Stimulated activated CD8-positive, alpha-beta memory T cell treated with anti-CD3 and anti-CD28 coated beads, Interleukin-4, amount 100 ng/mL, for 24 hours (primary cell): Measurements from ENCODE around the gene FABP6.
A peak's percentile ranks its signal among the peaks of the same experiment; 100 is the strongest.
"Not testable (repeated sequence)": the region's sequence is repeated elsewhere in the genome, so short reads cannot be mapped to it uniquely, and the experiment has no call there.

Experiments
- DNase-seq: peaks from one replicate; pipeline ENCODE4 v3.0.0-alpha.2; 2020; ENCODE audit warnings: low read depth

Gene FABP6

DNA sequence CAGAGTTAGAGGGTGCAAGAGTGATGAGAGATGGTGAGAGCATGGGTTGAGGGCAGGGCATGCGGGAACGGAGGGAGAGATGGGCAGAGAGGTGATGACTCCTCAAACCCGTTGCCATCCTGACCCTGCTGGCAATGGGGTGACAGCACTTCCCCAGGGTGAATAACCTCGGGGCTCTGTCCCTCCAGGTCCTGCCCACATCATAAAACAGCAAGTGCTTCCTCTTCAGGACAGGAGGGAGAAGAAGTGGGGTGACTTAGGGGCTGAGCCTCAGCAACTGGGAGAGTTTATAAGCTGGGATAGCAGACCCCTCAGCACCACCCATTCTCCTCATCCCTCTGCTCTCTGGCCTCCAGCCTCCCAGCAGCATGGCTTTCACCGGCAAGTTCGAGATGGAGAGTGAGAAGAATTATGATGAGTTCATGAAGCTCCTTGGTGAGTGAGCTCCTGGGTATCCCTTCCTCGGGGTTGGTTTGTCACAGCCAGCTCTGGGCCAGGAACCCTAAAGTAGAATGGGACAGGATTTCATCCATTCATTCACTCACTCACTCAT, at the start of gene FABP6:
Gene FABP6 (plus strand): TSS at position 317 of the 553 bp plus-strand sequence. CDS start 52 bp downstream, at position 369.
- no peak for DNase-seq

GRCh38 chr5:160180931-160181330, 48.4 kb upstream of the FABP6 start:
- DNase-seq = no peak

GRCh38 chr5:160181965-160182622, 47.2 kb upstream of the FABP6 start:
- DNase-seq = no peak

GRCh38 chr5:160183075-160183474, 46.2 kb upstream of the FABP6 start:
- DNase-seq = no peak

DNA sequence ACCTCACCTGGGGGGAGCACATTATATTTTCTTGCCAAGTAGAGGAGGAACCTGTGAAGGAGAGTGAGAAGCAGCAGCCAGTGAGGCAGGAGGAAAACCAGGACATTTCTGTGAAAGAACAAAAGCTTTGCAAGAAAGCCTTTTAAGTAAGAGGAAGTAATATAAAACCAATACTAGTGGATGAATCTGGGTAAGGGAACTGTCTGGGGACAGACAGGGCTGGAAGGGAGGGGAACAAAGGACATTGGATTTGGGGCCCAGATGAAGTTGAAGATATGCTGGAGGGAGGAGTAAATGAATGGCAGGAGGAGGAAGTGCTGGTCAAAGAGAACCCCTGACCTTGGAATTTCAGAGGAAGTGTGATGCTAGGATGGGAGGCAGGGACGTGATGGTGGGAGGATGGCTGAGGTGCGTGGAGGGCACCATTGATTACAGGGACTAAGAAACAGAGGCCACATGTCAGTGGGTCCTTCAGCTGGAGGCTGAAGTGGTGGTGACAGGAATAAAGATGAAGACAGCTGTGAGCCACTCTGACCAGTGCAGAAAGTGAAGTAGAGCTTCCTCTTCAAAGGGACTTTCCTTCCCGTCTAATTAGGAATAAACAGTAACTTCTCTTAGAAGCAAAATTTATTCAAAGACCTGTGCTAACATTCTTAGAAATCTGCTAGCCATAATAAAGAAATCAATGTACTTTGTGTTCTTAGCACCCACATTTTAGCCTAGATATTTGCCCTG, 43.5 kb upstream of the FABP6 start:
- DNase-seq = no peak

DNA sequence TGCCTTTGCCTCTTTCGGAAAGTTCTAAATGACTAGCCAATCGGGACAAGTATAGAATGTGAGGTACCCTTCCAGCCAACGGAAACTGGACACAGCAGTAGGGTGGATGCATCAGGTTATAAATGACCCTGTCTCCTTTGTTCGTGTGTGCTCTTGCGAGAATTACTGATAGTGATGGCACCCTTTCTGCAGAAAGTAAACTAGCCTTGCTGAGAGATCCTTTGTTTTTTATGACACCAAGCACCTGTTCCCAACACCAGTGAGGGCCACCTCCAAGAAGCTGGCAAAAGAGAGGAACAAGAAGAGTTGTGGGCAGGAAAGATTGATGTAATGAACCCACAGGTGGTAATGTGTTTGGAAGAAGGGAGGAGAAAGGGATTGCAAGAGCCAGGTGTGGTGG, 42.8 kb upstream of the FABP6 start:
- DNase-seq = no peak

DNA sequence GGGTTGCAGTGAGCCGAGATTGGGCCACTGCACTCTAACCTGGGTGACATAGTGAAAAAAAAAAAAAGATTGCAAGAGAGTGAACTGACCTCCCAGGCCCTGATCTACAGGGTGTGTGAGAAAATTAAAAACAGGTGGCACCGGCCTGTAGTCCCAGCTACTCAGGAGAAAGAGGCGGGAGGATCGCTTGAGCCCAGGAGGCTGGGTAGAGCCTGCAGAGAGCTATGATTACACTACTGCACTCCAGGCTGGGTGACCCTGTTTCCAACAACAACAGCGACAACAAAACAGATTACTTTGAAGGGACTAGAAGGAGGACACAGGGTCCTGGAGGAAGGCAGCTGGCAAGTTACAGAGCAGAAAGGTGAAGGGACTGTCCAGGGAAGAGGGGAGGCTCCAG, 42.2 kb upstream of the FABP6 start:
- DNase-seq = no peak

- no peak for DNase-seq
Observed at GRCh38 chr5:160188141-160189015, 40.9 kb upstream of the FABP6 start.

- DNase-seq = no peak
Observed at GRCh38 chr5:160192424-160192823, 36.9 kb upstream of the FABP6 start.

DNA sequence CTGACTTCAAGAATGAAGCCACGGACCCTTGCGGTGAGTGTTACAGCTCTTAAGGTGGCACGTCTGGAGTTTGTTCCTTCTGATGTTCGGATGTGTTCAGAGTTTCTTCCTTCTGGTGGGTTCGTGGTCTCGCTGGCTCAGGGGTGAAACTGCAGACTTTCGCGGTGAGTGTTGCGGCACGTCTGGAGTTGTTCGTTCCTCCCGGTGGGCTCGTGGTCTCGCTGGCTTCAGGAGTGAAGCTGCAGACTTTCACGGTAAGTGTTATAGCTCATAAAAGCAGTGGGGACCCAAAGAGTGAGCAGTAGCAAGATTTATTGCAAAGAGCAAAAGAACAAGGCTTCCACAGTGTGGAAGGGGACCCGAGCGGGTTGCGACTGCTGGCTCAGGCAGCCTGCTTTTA, 36.2 kb upstream of the FABP6 start:
- not testable (repeated sequence) for DNase-seq

- DNase-seq = not testable (repeated sequence)
Observed at GRCh38 chr5:160193790-160194189, 35.5 kb upstream of the FABP6 start.

DNA sequence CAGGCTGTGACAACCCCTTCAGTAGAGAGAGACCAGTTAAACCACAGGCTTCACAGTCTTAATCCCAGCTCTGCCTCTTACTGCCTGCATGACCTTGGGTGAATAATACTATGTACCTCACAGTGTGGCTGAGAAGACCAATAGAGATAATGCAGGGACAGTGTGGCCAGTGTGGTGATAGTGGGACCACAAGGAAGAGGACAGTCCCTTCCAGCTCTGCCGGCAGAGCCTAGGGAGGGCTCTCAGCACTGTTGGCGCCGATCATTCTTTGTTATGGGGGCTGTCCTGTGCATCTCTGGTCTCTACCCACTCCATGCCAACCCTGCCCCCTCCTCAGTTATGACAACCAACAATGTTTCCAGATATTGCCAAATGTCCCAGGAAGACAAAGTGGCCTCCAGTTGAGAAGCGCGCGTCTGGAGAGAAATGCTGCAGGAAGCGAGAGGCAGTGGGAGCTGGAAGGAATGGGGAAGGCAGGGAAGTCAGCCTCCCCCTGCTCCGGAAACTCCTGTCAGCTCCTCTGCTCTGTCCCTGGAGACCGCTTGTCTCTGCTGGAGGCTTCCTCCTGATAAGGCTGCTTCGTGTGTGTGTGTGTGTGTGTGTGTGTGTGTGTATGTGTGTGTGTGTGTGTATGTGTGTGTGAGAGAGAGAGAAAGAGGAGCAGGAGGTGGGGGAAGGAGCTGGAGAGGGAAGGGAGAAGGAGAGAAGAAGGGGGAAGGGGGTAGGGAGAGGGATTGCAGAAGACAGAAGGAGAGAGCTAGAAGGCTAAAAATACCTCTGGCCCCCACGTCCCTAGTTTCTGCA, 31.8 kb upstream of the FABP6 start:
- no peak for DNase-seq

DNA sequence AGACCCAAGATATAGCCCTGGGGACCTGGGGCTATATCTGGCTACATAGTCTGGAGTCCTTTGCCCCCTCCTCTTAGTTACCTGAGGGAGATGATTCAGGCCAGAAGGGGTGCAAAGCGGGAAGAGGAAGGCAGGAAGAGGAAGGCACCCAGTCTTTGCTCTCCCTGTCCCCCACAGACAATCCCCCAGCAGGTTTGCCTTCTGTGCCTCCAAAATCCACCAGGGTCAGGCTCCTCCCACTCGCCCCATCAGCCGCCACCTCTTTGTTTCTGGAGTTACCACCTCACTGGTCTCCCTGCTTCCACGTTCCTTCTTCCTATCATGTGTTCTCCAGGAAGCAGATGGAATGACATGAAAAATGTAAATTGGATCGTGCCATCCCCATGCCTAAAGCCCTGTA, 31.2 kb upstream of the FABP6 start:
- DNase-seq = no peak

DNA sequence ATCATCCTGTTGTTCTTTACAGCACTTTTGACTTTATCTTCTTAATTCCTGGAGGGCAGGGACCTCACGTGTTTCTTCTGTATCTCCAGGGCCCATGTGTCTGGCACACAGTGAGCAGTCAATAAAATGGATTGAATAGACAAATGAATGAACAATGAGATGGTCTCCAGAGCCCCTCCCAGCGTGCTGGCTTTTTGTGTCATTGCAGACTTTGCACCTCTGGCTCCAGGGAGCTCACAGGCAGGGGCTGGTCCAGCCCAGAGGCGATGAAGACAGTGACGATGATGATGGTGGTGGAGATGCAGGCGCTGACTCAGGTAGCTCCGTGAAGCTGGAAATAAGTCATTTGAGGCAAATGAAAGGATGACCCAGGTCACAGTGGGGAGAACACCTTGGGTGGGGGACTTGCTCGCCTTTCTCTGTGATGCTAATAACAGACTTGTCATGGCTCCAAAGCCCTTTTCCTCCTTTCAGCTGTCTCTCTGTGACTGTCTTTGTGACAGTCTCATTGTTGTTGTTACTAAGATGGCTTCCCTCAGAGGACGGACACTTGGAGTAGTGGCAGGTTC, 30.4 kb upstream of the FABP6 start:
- DNase-seq = no peak

DNA sequence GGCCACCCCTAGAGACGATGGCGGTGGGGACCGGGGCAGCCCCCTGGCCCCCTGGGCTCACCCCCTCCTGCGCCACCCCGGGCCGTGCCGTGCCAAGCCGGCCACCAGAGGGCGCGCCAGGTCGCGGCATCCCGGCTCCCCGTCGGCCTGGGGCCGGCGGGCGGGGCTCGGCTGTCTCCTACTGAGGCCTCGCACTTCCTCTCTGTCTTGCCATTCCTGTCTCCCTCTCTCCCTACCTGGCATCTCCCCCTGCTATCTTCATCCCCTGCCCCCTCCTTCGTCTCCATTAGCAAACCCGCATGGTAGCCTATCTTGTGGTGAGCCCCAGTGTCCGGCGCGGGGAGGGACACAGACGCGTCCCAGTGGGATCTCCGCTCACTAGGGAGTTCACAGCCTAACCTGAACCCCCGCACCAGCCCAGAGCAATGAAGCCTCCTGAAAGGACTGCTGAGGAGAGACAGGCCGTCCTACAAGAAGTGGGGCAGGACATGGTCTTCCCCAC, 29.8 kb upstream of the FABP6 start:
- DNase-seq = peak; percentile 67

DNA sequence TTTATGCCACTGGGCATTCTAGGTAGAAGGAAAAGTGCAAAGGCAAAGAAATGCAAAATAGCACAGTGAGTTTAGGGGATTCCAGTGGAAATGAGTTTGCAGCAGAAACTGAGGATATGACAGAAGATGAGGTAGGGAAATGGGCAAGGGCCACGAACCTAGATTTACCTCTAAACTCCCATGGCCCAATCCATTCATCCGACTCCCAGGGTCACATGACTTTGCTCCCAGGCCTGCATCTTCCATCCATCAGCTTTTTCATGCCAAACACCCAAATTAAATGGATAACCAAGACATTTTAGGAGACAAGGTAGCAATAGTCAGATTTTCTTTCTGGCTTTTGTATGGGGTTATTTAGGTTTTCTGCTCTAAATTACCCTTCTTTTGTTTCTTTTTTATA, 22.2 kb upstream of the FABP6 start:
- no peak for DNase-seq

DNA sequence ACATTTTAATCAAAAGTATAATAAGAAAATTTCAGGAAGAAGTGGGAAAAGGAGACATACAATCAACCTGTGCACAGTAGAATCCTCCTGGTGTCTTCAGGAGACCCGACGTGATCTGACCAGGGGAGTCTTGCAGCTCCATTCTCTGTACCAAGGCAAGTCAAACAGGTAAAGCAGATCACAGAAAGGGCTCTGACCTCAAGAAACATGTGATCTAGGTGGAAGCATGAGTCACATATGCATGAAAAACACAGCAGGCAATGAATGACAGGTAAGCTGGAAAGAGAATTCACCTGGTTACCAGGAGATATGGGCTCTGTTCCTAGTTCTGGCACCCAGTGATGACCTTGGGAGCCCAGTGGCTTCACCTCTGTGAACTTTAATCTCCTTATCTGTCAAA, 19.4 kb upstream of the FABP6 start:
- no peak for DNase-seq

DNA sequence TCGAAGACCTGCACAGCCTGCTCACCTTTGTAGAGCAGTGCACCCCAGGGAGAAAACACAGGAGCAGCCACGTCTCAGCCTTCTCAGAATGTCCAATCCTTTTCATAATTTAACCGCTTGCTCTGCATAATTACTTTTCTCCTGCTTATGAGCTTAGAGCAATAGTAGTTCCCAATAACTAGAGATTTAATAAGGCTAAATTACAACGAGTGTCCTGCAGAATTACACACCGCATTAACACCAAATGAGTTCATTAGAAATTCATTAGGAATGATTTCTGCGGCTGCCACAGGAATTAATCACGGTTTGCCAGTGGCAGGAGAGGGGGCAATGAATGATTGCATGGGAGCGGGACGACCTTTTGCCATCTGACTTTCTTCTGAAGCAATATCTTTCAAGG, 18.7 kb upstream of the FABP6 start:
- no peak for DNase-seq

- DNase-seq = no peak
Observed at GRCh38 chr5:160211352-160211751, 18.0 kb upstream of the FABP6 start.

GRCh38 chr5:160213537-160213936, 15.8 kb upstream of the FABP6 start:
- DNase-seq = no peak

DNA sequence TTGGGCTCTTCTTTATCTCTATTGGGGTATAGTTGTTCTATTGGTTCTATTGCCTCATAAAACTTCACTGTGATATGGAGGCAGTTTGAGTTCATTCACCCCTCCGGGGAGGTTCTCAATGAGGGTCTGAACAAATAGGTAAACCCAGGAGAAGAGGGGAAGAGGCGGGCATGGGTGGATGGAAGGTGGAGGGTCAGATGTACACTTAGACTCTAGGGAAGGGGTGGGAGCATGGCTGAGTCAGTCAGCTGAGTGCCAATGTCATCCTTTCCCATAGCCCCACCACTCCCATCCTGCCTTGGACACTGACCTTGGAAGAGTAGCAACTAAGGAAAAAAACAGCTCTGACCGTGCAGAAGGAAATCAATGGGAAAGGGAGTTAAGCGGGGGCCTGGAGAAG, 9.9 kb upstream of the FABP6 start:
- DNase-seq = no peak
